Body of pancreas (tissue), 4 donors: ENCODE results near the gene ACTN1. TPM values are rescaled to one million over a fixed set of nuclear protein-coding genes. Genes with fewer than 3 reads are reported as not detected.
"Not testable (repeated sequence)": the region's sequence is repeated elsewhere in the genome, so short reads cannot be mapped to it uniquely, and the experiment has no call there.

Experiments
- ATAC-seq: fragments of 150-250 bp; one replicate; pipeline ENCODE4 v1.9.1; 2016
- DNase-seq, 4 donors: peaks; one replicate each; pipeline ENCODE4 v3.0.0-alpha.2; 2019
- H3K27ac ChIP-seq, 4 donors: fragments of 200-600 bp; sonication (generic); 1 replicate in 3 of 4; 2 replicates in 1 of 4; pipeline versions ENCODE4 v1.5.1 to v1.6.1; 2016 to 2019; ENCODE audit warnings: mild to moderate bottlenecking in 1 of 4, mixed read lengths in 1 of 4, moderate library complexity in 1 of 4
- H3K27me3 ChIP-seq, 2 donors: fragments of 200-600 bp; sonication (generic); one replicate each; pipeline ENCODE4 v1.6.0; 2016; ENCODE audit warnings: mild to moderate bottlenecking in 1 of 2
- H3K36me3 ChIP-seq, 2 donors: fragments of 200-600 bp; sonication (generic); replicated peaks in 1 of 2; 2 replicates each; pipeline ENCODE4 v1.5.1; 2016; ENCODE audit warnings: low read depth in 2 of 2; ENCODE audit not compliant: insufficient read depth in 1 of 2
- H3K4me1 ChIP-seq: fragments of 200-600 bp; sonication (generic); one replicate; pipeline ENCODE4 v1.6.0; 2016
- H3K4me3 ChIP-seq, 2 donors: fragments of 200-600 bp; sonication (generic); 1 replicate in 1 of 2; 2 replicates in 1 of 2; pipeline ENCODE4 v1.5.1; 2016 to 2019
- H3K9me3 ChIP-seq, 3 donors: fragments of 200-600 bp; sonication (generic); 1 replicate in 2 of 3; 2 replicates in 1 of 3; pipeline ENCODE4 v1.5.1; 2016
- CTCF ChIP-seq, 7 experiments: fragments of 450-650 bp in 4 of 7; fragments of 200-600 bp in 3 of 7; sonication (generic) in 3 of 7; IDR thresholded peaks; one replicate each; pipeline ENCODE4 v1.5.1; 2016 to 2019; ENCODE audit warnings: antibody characterized with exemption in 7 of 7
- POLR2A ChIP-seq, 3 donors: fragments of 450-650 bp; IDR thresholded peaks; one replicate each; pipeline ENCODE4 v1.6.1; 2016; ENCODE audit warnings: antibody characterized with exemption in 3 of 3, mild to moderate bottlenecking in 2 of 3
- WGBS, 2 donors: methylation state at CpG; one replicate each; pipeline ENCODE4 v1.1.5; 2017; 5-methylcytosine and 5-hydroxymethylcytosine counted together
- intact Hi-C: fragments of 100-400 bp; cut with DNase I; formaldehyde crosslinking; loops from one replicate; pipeline ENCODE4 v1.15.1; 2023
- total RNA-seq, 2 donors: library from RNA; depleted of rRNA; stranded (reverse); fragments of >200 nt; gene quantifications; one replicate each; pipeline ENCODE4 v1.1.0, GENCODE V29; 2016

ACTN1 gene
- total RNA-seq, 2 donors from 2014 or later, result 84.8 to 93.6 TPM

- H3K4me1 ChIP-seq, result no peaks in the 10 kb centered on the region
- no peak for ATAC-seq
- TF ChIP-seq CTCF (IDR thresholded peaks at IDR 0.05) (no peak), POLR2A (IDR thresholded peaks at IDR 0.05) (no peak)
- H3K9me3 ChIP-seq, result no peaks in the 10 kb centered on the region
- no peaks in the 10 kb centered on the region for H3K27me3 ChIP-seq
- WGBS, 2 donors, result 91 to 92% methylated on average over 5 of the region's 5 CpGs
- no peaks in the 10 kb centered on the region for H3K36me3 ChIP-seq
- intact Hi-C loops, result loop anchor here (10.0 kb wide), 1 partner anchor 234 kb away; no protein-coding TSS in a partner anchor
- no peak for DNase-seq
- H3K4me3 ChIP-seq, result no peak overlapping the region
- H3K27ac ChIP-seq, result no peak overlapping the region
Measured at GRCh38 chr14:68860771-68861170, 118.3 kb downstream of the ACTN1 start.

GRCh38 chr14:68857516-68858070 lies 121.5 kb downstream of the ACTN1 start:
- intact Hi-C loops, result no loop called here
- Histone ChIP-seq H3K27ac (no peak overlapping the region), H3K9me3 (no peaks in the 10 kb centered on the region), H3K4me3 (no peak overlapping the region), H3K27me3 (no peaks in the 10 kb centered on the region), H3K4me1 (no peaks in the 10 kb centered on the region), H3K36me3 (no peaks in the 10 kb centered on the region)
- DNase-seq, result no peak
- TF ChIP-seq CTCF (IDR thresholded peaks at IDR 0.05), result no peak
- no peak for TF ChIP-seq POLR2A (IDR thresholded peaks at IDR 0.05)
- no peak for ATAC-seq
- 75 to 78% methylated on average over 5 of the region's 5 CpGs for WGBS, 2 donors

- intact Hi-C loops, result no loop called here
- Histone ChIP-seq H3K9me3 (no peaks in the 10 kb centered on the region), H3K27ac (no peak overlapping the region), H3K27me3 (no peaks in the 10 kb centered on the region), H3K4me3 (no peak overlapping the region), H3K36me3 (no peaks in the 10 kb centered on the region), H3K4me1 (no peaks in the 10 kb centered on the region)
- no peak for ATAC-seq
- WGBS, 2 donors, result 78 to 87% methylated on average over 6 of the region's 6 CpGs
- no peak for DNase-seq
- TF ChIP-seq CTCF (IDR thresholded peaks at IDR 0.05) (no peak), POLR2A (IDR thresholded peaks at IDR 0.05) (no peak)
Measured at GRCh38 chr14:68856572-68856971, 122.5 kb downstream of the ACTN1 start.

- no peak for TF ChIP-seq CTCF (IDR thresholded peaks at IDR 0.05)
- no peak for TF ChIP-seq POLR2A (IDR thresholded peaks at IDR 0.05)
- intact Hi-C loops, result no loop called here
- 89 to 90% methylated on average over 5 to 7 of the region's 7 CpGs for WGBS, 2 donors
- Histone ChIP-seq H3K4me3 (no peak overlapping the region), H3K27ac (no peak overlapping the region), H3K4me1 (no peaks in the 10 kb centered on the region), H3K9me3 (no peaks in the 10 kb centered on the region), H3K36me3 (no peaks in the 10 kb centered on the region), H3K27me3 (no peaks in the 10 kb centered on the region)
- no peak for DNase-seq
- ATAC-seq, result no peak
Measured at GRCh38 chr14:68854421-68854820, 124.7 kb downstream of the ACTN1 start.

GRCh38 chr14:68853749-68854148 lies 125.4 kb downstream of the ACTN1 start:
- Histone ChIP-seq H3K4me3 (no peak overlapping the region), H3K9me3 (no peaks in the 10 kb centered on the region), H3K36me3 (no peaks in the 10 kb centered on the region), H3K27me3 (no peaks in the 10 kb centered on the region), H3K4me1 (no peaks in the 10 kb centered on the region), H3K27ac (no peak overlapping the region)
- TF ChIP-seq POLR2A (IDR thresholded peaks at IDR 0.05), result no peak
- TF ChIP-seq CTCF (IDR thresholded peaks at IDR 0.05), result no peak
- WGBS, 2 donors, result 57 to 72% methylated on average over 3 to 6 of the region's 6 CpGs
- ATAC-seq (no peak), DNase-seq (peak in 2 of 4 donors; percentile 32 to 50)
- intact Hi-C loops, result no loop called here

GRCh38 chr14:68852493-68852892 lies 126.6 kb downstream of the ACTN1 start:
- intact Hi-C loops, ATAC-seq, H3K4me1 ChIP-seq, H3K4me3 ChIP-seq, H3K36me3 ChIP-seq, H3K27ac ChIP-seq, H3K9me3 ChIP-seq, DNase-seq, H3K27me3 ChIP-seq: not testable (repeated sequence)
- 90 to 96% methylated on average over 7 of the region's 7 CpGs for WGBS, 2 donors
